Measurements from ENCODE around the gene MYO1D. TPM values are rescaled to one million over a fixed set of nuclear protein-coding genes. Genes with fewer than 3 reads are reported as not detected.

Gene MYO1D
- total RNA-seq, 2 donors from 2014 or later: 21.4 to 48.3 TPM

GRCh38 chr17:32877164-32877764 is 340 bp upstream of the MYO1D start:
- intact Hi-C loops (cut with DNase I): loop anchor here (10.0 kb wide), 1 partner anchor 92 kb away; no protein-coding TSS in a partner anchor
- Histone ChIP-seq H3K27me3 (no peaks in the 10 kb centered on the region), H3K4me1 (peaks cover 9% of the 10 kb centered on the region), H3K4me3 (no peak overlapping the region), H3K36me3 (replicated peaks in 1 of 2; ENCODE audit: insufficient read depth in 1 of 2, low read depth in 2 of 2) (no peaks in the 10 kb centered on the region), H3K9me3 (no peaks in the 10 kb centered on the region), H3K27ac (peak overlapping the region; percentile 94 to 98 (median 96))
- DNase-seq (peak; percentile 93 to 97 (median 95)), ATAC-seq (peak; percentile 96)
- TF ChIP-seq CTCF (IDR thresholded peaks at IDR 0.05) (peak; percentile 69 to 100 (median 93)), POLR2A (IDR thresholded peaks at IDR 0.05) (no peak)
- 0% methylated on average over 13 to 44 of the region's 44 CpGs for WGBS, 2 donors

GRCh38 chr17:32875923-32876416 is 954 bp downstream of the MYO1D start:
- no peaks in the 10 kb centered on the region for H3K27me3 ChIP-seq
- TF ChIP-seq CTCF (IDR thresholded peaks at IDR 0.05) (no peak), POLR2A (IDR thresholded peaks at IDR 0.05) (no peak)
- H3K36me3 ChIP-seq (replicated peaks in 1 of 2; ENCODE audit: insufficient read depth in 1 of 2, low read depth in 2 of 2): no peaks in the 10 kb centered on the region
- peak overlapping the region; percentile 60 to 85 for H3K4me3 ChIP-seq
- H3K27ac ChIP-seq: peak overlapping the region; percentile 94 to 98 (median 96)
- DNase-seq (no peak), ATAC-seq (no peak)
- intact Hi-C loops (cut with DNase I): loop anchor here (10.0 kb wide), 1 partner anchor 91 kb away; no protein-coding TSS in a partner anchor
- H3K4me1 ChIP-seq: peaks cover 9% of the 10 kb centered on the region
- 2% methylated on average over 15 of the region's 15 CpGs for WGBS, 2 donors
- no peaks in the 10 kb centered on the region for H3K9me3 ChIP-seq

GRCh38 chr17:32875230-32875917 is 1.6 kb downstream of the MYO1D start:
- ATAC-seq (no peak), DNase-seq (no peak)
- intact Hi-C loops (cut with DNase I): loop anchor here (10.0 kb wide), 1 partner anchor 91 kb away; no protein-coding TSS in a partner anchor
- WGBS, 2 donors: 64 to 72% methylated on average over 2 of the region's 2 CpGs
- H3K9me3 ChIP-seq: no peaks in the 10 kb centered on the region
- H3K27ac ChIP-seq: peak overlapping the region in 3 of 4 donors; percentile 94 to 98 (median 97)
- H3K36me3 ChIP-seq (replicated peaks in 1 of 2; ENCODE audit: insufficient read depth in 1 of 2, low read depth in 2 of 2): no peaks in the 10 kb centered on the region
- no peaks in the 10 kb centered on the region for H3K27me3 ChIP-seq
- no peak overlapping the region for H3K4me3 ChIP-seq
- TF ChIP-seq CTCF (IDR thresholded peaks at IDR 0.05) (no peak), POLR2A (IDR thresholded peaks at IDR 0.05) (no peak)
- H3K4me1 ChIP-seq: peaks cover 9% of the 10 kb centered on the region

GRCh38 chr17:32873114-32873513 is 3.8 kb downstream of the MYO1D start:
- no peak for TF ChIP-seq POLR2A (IDR thresholded peaks at IDR 0.05)
- Histone ChIP-seq H3K27ac (no peak overlapping the region), H3K4me1 (peaks cover 22% of the 10 kb centered on the region), H3K27me3 (no peaks in the 10 kb centered on the region), H3K9me3 (no peaks in the 10 kb centered on the region), H3K4me3 (no peak overlapping the region), H3K36me3 (replicated peaks in 1 of 2; ENCODE audit: insufficient read depth in 1 of 2, low read depth in 2 of 2) (no peaks in the 10 kb centered on the region)
- DNase-seq: no peak
- intact Hi-C loops (cut with DNase I): loop anchor here (10.0 kb wide), 1 partner anchor 88 kb away; no protein-coding TSS in a partner anchor
- no peak for ATAC-seq
- WGBS, 2 donors: 71 to 79% methylated on average over 1 of the region's 1 CpG

GRCh38 chr17:32871746-32872145 is 5.2 kb downstream of the MYO1D start:
- ATAC-seq (no peak), DNase-seq (peak in 1 of 4 donors; percentile 37)
- H3K4me1 ChIP-seq: peaks cover 22% of the 10 kb centered on the region
- H3K36me3 ChIP-seq (replicated peaks in 1 of 2; ENCODE audit: insufficient read depth in 1 of 2, low read depth in 2 of 2): no peaks in the 10 kb centered on the region
- H3K27ac ChIP-seq: no peak overlapping the region
- no peaks in the 10 kb centered on the region for H3K9me3 ChIP-seq
- intact Hi-C loops (cut with DNase I): loop anchor here (10.0 kb wide), 1 partner anchor 87 kb away; no protein-coding TSS in a partner anchor
- no peaks in the 10 kb centered on the region for H3K27me3 ChIP-seq
- 87 to 91% methylated on average over 5 of the region's 5 CpGs for WGBS, 2 donors
- TF ChIP-seq POLR2A (IDR thresholded peaks at IDR 0.05) (no peak), CTCF (IDR thresholded peaks at IDR 0.05) (no peak)
- H3K4me3 ChIP-seq: no peak overlapping the region

All from body of pancreas (tissue), 4 donors.